T-helper 2 cell treated with Interferon-gamma antibody and Interleukin-4, amounts not matched to agents 100 ng/mL and 5 ng/mL, for 36 hours (primary cell): ENCODE results near the gene NDUFAF4. TPM values are rescaled to one million over a fixed set of nuclear protein-coding genes. Genes with fewer than 3 reads are reported as not detected.

ENCODE experiments used
- total RNA-seq: library from RNA; stranded (reverse); gene quantifications from 2 replicates; pipeline ENCODE4 v1.2.3, GENCODE V29; 2022

Gene NDUFAF4
- total RNA-seq, 1 donor from 2014 or later = 41.7 TPM

Other genes with a start within 250 kb of the NDUFAF4 start
- gene GPR63, start 60.4 kb downstream of the NDUFAF4 start, total RNA-seq = 3.9 and 4.2 TPM in 2 replicates
- gene KLHL32, start 26.8 kb upstream of the NDUFAF4 start, total RNA-seq = 0.23 and 1.0 TPM in 2 replicates